ENCODE results near the gene CASP2. TPM values are rescaled to one million over a fixed set of nuclear protein-coding genes. Genes with fewer than 3 reads are reported as not detected.

The CASP2 gene
- total RNA-seq, 1 donor from 2014 or later, result 124 TPM

GRCh38 chr7:143325240-143325639 is 37.1 kb downstream of the CASP2 start:
- intact Hi-C loops (cut with micrococcal nuclease), result no loop called here

- intact Hi-C loops (cut with micrococcal nuclease), result no loop called here
Measured at GRCh38 chr7:143327903-143328302, 39.8 kb downstream of the CASP2 start.

- intact Hi-C loops (cut with micrococcal nuclease), result no loop called here
Measured at GRCh38 chr7:143329471-143330170, 41.5 kb downstream of the CASP2 start.

- intact Hi-C loops (cut with micrococcal nuclease), result no loop called here
Measured at GRCh38 chr7:143331179-143331801, 43.1 kb downstream of the CASP2 start.

- intact Hi-C loops (cut with micrococcal nuclease), result no loop called here
Measured at GRCh38 chr7:143334244-143334643, 46.1 kb downstream of the CASP2 start.

GRCh38 chr7:143337216-143337615 is 49.1 kb downstream of the CASP2 start:
- intact Hi-C loops (cut with micrococcal nuclease), result no loop called here

- intact Hi-C loops (cut with micrococcal nuclease), result loop anchor here (10.0 kb wide), 1 partner anchor 337 kb away; no protein-coding TSS in a partner anchor
Measured at GRCh38 chr7:143341842-143342241, 53.7 kb downstream of the CASP2 start.

GRCh38 chr7:143343596-143343995 is 55.4 kb downstream of the CASP2 start:
- intact Hi-C loops (cut with micrococcal nuclease), result loop anchor here (10.0 kb wide), 1 partner anchor 339 kb away; no protein-coding TSS in a partner anchor

- intact Hi-C loops (cut with micrococcal nuclease), result loop anchor here (1.0 to 10.0 kb wide), 4 partner anchors 35 to 341 kb away; partner anchors contain the start of gene ZYX
Measured at GRCh38 chr7:143345428-143345900, 57.3 kb downstream of the CASP2 start.

- intact Hi-C loops (cut with micrococcal nuclease), result loop anchor here (5.0 to 10.0 kb wide), 2 partner anchors 39 to 341 kb away; no protein-coding TSS in a partner anchor
Measured at GRCh38 chr7:143346018-143346417, 57.9 kb downstream of the CASP2 start.

- intact Hi-C loops (cut with micrococcal nuclease), result loop anchor here (5.0 to 10.0 kb wide), 2 partner anchors 41 to 343 kb away; no protein-coding TSS in a partner anchor
Measured at GRCh38 chr7:143347950-143348349, 59.8 kb downstream of the CASP2 start.

- intact Hi-C loops (cut with micrococcal nuclease), result no loop called here
Measured at GRCh38 chr7:143351060-143351459, 62.9 kb downstream of the CASP2 start.

GRCh38 chr7:143351574-143351973 is 63.4 kb downstream of the CASP2 start:
- intact Hi-C loops (cut with micrococcal nuclease), result no loop called here

- intact Hi-C loops (cut with micrococcal nuclease), result no loop called here
Measured at GRCh38 chr7:143352531-143353002, 64.4 kb downstream of the CASP2 start.

- intact Hi-C loops (cut with micrococcal nuclease), result no loop called here
Measured at GRCh38 chr7:143354376-143354775, 66.2 kb downstream of the CASP2 start.

GRCh38 chr7:143354965-143355364 is 66.8 kb downstream of the CASP2 start:
- intact Hi-C loops (cut with micrococcal nuclease), result no loop called here

GRCh38 chr7:143355450-143356385 is 67.6 kb downstream of the CASP2 start:
- intact Hi-C loops (cut with micrococcal nuclease), result no loop called here

GRCh38 chr7:143356414-143357050 is 68.4 kb downstream of the CASP2 start:
- intact Hi-C loops (cut with micrococcal nuclease), result no loop called here

All from T-helper 2 cell treated with Interferon-gamma antibody and Interleukin-4, amounts not matched to agents 100 ng/mL and 5 ng/mL, for 36 hours (primary cell).